Endothelial cell of umbilical vein (primary cell): Measurements from ENCODE around the gene ST3GAL5.

ENCODE experiments used
- CTCF ChIP-seq, 2 donors: IDR thresholded peaks; 1 replicate in 1 of 2; 2 replicates in 1 of 2; pipeline ENCODE4 v1.5.1; 2011; ENCODE audit warnings: low read length in 2 of 2, mild to moderate bottlenecking in 2 of 2, moderate library complexity in 2 of 2, control low read depth in 1 of 2, inconsistent platforms in 1 of 2, low read depth in 1 of 2; ENCODE audit not compliant: insufficient read depth in 1 of 2; ENCODE audit errors: extremely low read depth in 1 of 2
- EZH2 ChIP-seq: IDR thresholded peaks from 2 replicates; pipeline ENCODE4 v1.6.1; 2012; ENCODE audit warnings: borderline replicate concordance, low read depth, mild to moderate bottlenecking, moderate library complexity, low read length, inconsistent platforms; ENCODE audit not compliant: severe bottlenecking
- FOS ChIP-seq: IDR thresholded peaks from 2 replicates; pipeline ENCODE4 v1.6.1; 2011; ENCODE audit warnings: mild to moderate bottlenecking, low read length, moderate library complexity, borderline replicate concordance; ENCODE audit not compliant: insufficient read depth
- GATA2 ChIP-seq: IDR thresholded peaks from 2 replicates; pipeline ENCODE4 v1.7.0; 2011; ENCODE audit warnings: low read depth, mild to moderate bottlenecking, moderate library complexity, mixed read lengths, low read length; ENCODE audit not compliant: insufficient read length, insufficient read depth
- JUN ChIP-seq: IDR thresholded peaks from 2 replicates; pipeline ENCODE4 v1.6.1; 2011; ENCODE audit warnings: borderline replicate concordance, low read depth; ENCODE audit not compliant: insufficient read length, insufficient read depth
- MAX ChIP-seq: IDR thresholded peaks from 2 replicates; pipeline ENCODE4 v1.6.1; 2011; ENCODE audit not compliant: insufficient read depth, insufficient read length
- MYC ChIP-seq: IDR thresholded peaks from one replicate; pipeline ENCODE4 v1.6.1; 2011; ENCODE audit warnings: mild to moderate bottlenecking, low read depth, low read length
- POLR2A ChIP-seq: IDR thresholded peaks from 2 replicates; pipeline ENCODE4 v1.6.1; 2012; ENCODE audit warnings: low read depth, mild to moderate bottlenecking, control low read depth, low read length
- POLR2AphosphoS5 ChIP-seq: IDR thresholded peaks from 2 replicates; pipeline ENCODE4 v1.6.1; 2012; ENCODE audit warnings: low read depth, mild to moderate bottlenecking, control low read depth, low read length, moderate library complexity; ENCODE audit not compliant: insufficient read depth

DNA sequence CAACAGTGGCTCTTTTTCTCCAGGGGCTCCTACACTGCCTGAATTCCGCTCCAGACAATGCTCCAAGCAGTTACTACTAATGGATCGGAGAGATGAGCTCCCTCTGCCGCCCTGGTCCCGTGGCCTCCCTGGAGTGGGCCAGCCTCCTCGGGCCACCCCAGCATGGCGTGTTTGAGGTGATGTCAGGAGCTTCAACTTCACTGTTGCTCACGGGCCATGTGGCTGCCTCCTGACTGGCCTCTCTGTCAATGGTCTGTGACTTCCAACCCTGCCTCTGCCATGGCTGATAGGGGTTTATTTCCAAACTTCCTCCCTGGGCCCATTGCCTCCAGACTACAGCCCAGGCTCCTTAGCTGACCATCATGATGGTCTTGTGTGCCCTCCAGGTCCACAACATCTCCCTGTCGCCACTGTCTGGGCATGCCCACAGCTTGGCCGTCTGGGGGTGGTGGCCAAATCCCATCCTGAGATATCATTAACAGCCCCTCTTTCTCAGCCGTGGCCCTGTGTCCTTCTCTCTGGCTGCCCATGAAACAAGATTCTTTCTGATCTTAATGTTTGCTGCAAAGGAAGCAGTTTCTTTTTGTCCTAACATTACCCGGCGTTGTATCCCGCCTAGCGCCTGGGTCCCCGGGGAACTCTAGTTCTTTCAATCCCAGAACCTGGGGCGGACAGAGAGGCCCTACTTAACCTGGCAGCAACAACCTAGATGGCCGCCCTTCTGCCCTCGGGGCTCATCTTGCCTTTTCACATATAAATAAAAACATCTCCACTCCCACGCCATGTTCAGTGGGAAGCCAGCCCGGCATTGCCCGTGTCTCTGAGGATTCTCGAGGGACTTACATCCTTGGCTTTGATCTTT is 96.9 kb downstream of the ST3GAL5 start:
- no peak for TF ChIP-seq GATA2
- TF ChIP-seq EZH2: no peak
- TF ChIP-seq POLR2A: no peak
- TF ChIP-seq CTCF (IDR thresholded peaks at IDR 0.05; ENCODE audit: extremely low read depth in 1 of 2, insufficient read depth in 1 of 2, low read depth in 1 of 2, low read length in 2 of 2): no peak
- TF ChIP-seq POLR2AphosphoS5: no peak
- no peak for TF ChIP-seq MYC
- TF ChIP-seq MAX: no peak
- no peak for TF ChIP-seq FOS
- no peak for TF ChIP-seq JUN
